Osteoblast (primary cell): Measurements from ENCODE around the gene GLUD1. TPM values are rescaled to one million over a fixed set of nuclear protein-coding genes. Genes with fewer than 3 reads are reported as not detected.

Experiments used
- DNase-seq: peaks from one replicate; pipeline ENCODE4 v3.0.0; 2011; ENCODE audit warnings: low spot score, mixed read lengths; ENCODE audit not compliant: insufficient read length; ENCODE audit errors: missing footprints
- H2AFZ ChIP-seq: 2 replicates; pipeline ENCODE4 v1.6.0; 2011; ENCODE audit warnings: mild to moderate bottlenecking, low read length
- H3K27ac ChIP-seq: 2 replicates; pipeline ENCODE4 v1.5.1; 2011; ENCODE audit warnings: mild to moderate bottlenecking, low read depth, low read length, moderate library complexity
- H3K27me3 ChIP-seq: 2 replicates; pipeline ENCODE4 v1.6.0; 2012; ENCODE audit warnings: mild to moderate bottlenecking, control low read depth, inconsistent platforms, low read length, moderate library complexity; ENCODE audit not compliant: insufficient read depth
- H3K36me3 ChIP-seq: 2 replicates; pipeline ENCODE4 v1.5.1; 2011; ENCODE audit warnings: mild to moderate bottlenecking, low read length, control low read depth, moderate library complexity; ENCODE audit not compliant: insufficient read depth
- H3K4me1 ChIP-seq: 2 replicates; pipeline ENCODE4 v1.5.1; 2011; ENCODE audit warnings: mild to moderate bottlenecking, low read length, control low read depth, moderate library complexity; ENCODE audit not compliant: insufficient read depth
- H3K4me2 ChIP-seq: 2 replicates; pipeline ENCODE4 v1.6.0; 2011; ENCODE audit warnings: mild to moderate bottlenecking, low read length; ENCODE audit not compliant: insufficient read depth
- H3K4me3 ChIP-seq: fragments of 200-600 bp; sonication (generic); 3 replicates; pipeline ENCODE4 v1.5.1; 2012; ENCODE audit warnings: mild to moderate bottlenecking, low read length, inconsistent platforms; ENCODE audit not compliant: insufficient read depth
- H3K79me2 ChIP-seq: 2 replicates; pipeline ENCODE4 v1.6.0; 2012; ENCODE audit warnings: mild to moderate bottlenecking, low read length, control low read depth, inconsistent platforms; ENCODE audit not compliant: insufficient read depth
- H3K9me3 ChIP-seq: 2 replicates; pipeline ENCODE4 v1.5.1; 2011; ENCODE audit warnings: low read depth, low read length, control low read depth
- H4K20me1 ChIP-seq: 2 replicates; pipeline ENCODE4 v1.6.0; 2012; ENCODE audit warnings: mild to moderate bottlenecking, low read length, control low read depth; ENCODE audit not compliant: insufficient read depth
- CTCF ChIP-seq: IDR thresholded peaks from 2 replicates; pipeline ENCODE4 v1.5.1; 2011; ENCODE audit warnings: mild to moderate bottlenecking, low read depth, low read length, moderate library complexity; ENCODE audit errors: extremely low read depth
- total RNA-seq: library from RNA; depleted of rRNA; stranded (reverse); fragments of >200 nt; gene quantifications from 2 replicates; pipeline ENCODE4 v1.2.3, GENCODE V29; 2012

Gene GLUD1
- total RNA-seq, 1 donor, result 221 TPM

- DNase-seq, result peak; percentile 87
- peaks cover 13% of the 10 kb centered on the region for H3K36me3 ChIP-seq
- H3K27ac ChIP-seq, result peak overlapping the region; percentile 76
- no peaks in the 10 kb centered on the region for H3K27me3 ChIP-seq
- H3K4me2 ChIP-seq, result peak overlapping the region; percentile 95
- H3K9me3 ChIP-seq, result no peaks in the 10 kb centered on the region
- peak overlapping the region; percentile 41 for H2AFZ ChIP-seq
- TF ChIP-seq CTCF, result no peak
- H3K4me3 ChIP-seq, result peak overlapping the region; percentile 80
- H3K4me1 ChIP-seq, result peaks cover 29% of the 10 kb centered on the region
- peaks cover 88% of the 10 kb centered on the region for H3K79me2 ChIP-seq
- peaks cover 15% of the 10 kb centered on the region for H4K20me1 ChIP-seq
Measured at GRCh38 chr10:87092861-87093631, 1.6 kb downstream of the GLUD1 start.

GRCh38 chr10:87092376-87092860, 2.2 kb downstream of the GLUD1 start:
- H3K27ac ChIP-seq, result peak overlapping the region; percentile 76

GRCh38 chr10:87090779-87091178, 3.9 kb downstream of the GLUD1 start:
- no peak for TF ChIP-seq CTCF
- no peak overlapping the region for H3K4me3 ChIP-seq
- peaks cover 88% of the 10 kb centered on the region for H3K79me2 ChIP-seq
- H3K9me3 ChIP-seq, result no peaks in the 10 kb centered on the region
- peaks cover 22% of the 10 kb centered on the region for H3K4me1 ChIP-seq
- H3K27me3 ChIP-seq, result no peaks in the 10 kb centered on the region
- H3K4me2 ChIP-seq, result no peak overlapping the region
- H3K27ac ChIP-seq, result no peak overlapping the region
- H4K20me1 ChIP-seq, result peaks cover 15% of the 10 kb centered on the region
- no peak overlapping the region for H2AFZ ChIP-seq
- DNase-seq, result no peak
- peaks cover 13% of the 10 kb centered on the region for H3K36me3 ChIP-seq

More at GRCh38 chr10:87092376-87092860, 2.2 kb downstream of the GLUD1 start:
- H2AFZ ChIP-seq, result no peak overlapping the region
- H3K4me2 ChIP-seq, result peak overlapping the region; percentile 95
- H4K20me1 ChIP-seq, result peaks cover 15% of the 10 kb centered on the region
- H3K4me3 ChIP-seq, result peak overlapping the region; percentile 80
- no peak for TF ChIP-seq CTCF
- peak; percentile 71 for DNase-seq
- H3K4me1 ChIP-seq, result peaks cover 29% of the 10 kb centered on the region
- H3K9me3 ChIP-seq, result no peaks in the 10 kb centered on the region
- peaks cover 90% of the 10 kb centered on the region for H3K79me2 ChIP-seq
- peaks cover 10% of the 10 kb centered on the region for H3K36me3 ChIP-seq
- no peaks in the 10 kb centered on the region for H3K27me3 ChIP-seq

GRCh38 chr10:87089746-87090145, 4.9 kb downstream of the GLUD1 start:
- Histone ChIP-seq H3K4me2 (no peak overlapping the region), H3K27me3 (no peaks in the 10 kb centered on the region), H3K27ac (no peak overlapping the region), H3K36me3 (peaks cover 13% of the 10 kb centered on the region), H3K4me3 (no peak overlapping the region), H3K4me1 (peaks cover 21% of the 10 kb centered on the region), H3K9me3 (no peaks in the 10 kb centered on the region), H3K79me2 (peaks cover 92% of the 10 kb centered on the region), H4K20me1 (peaks cover 15% of the 10 kb centered on the region), H2AFZ (no peak overlapping the region)
- TF ChIP-seq CTCF, result no peak
- no peak for DNase-seq
